CD4-positive, alpha-beta memory T cell (primary cell): ENCODE data around the gene SUGP1. TPM values are rescaled to one million over a fixed set of nuclear protein-coding genes. Genes with fewer than 3 reads are reported as not detected.

Experiments used
- CTCF ChIA-PET: fragments of 350-600 bp; sonication (Branson Sonifier 250); formaldehyde crosslinking; loops from one replicate; lab custom pipeline; 2021; ENCODE audit warnings: inconsistent platforms; ENCODE audit not compliant: partially characterized antibody; lab: Charles Lee
- POLR2A ChIA-PET: fragments of 350-600 bp; sonication (Branson Sonifier 250); formaldehyde crosslinking; loops from one replicate; lab custom pipeline; 2021; ENCODE audit not compliant: partially characterized antibody; lab: Charles Lee
- DNase-seq, 5 donors: peaks; one replicate each; pipeline versions ENCODE4 v3.0.0 to v3.0.0-alpha.2; 2020 to 2022; ENCODE audit warnings: mixed read lengths in 1 of 5
- H3K27ac ChIP-seq: one replicate; pipeline ENCODE4 v1.7.0; 2013; ENCODE audit warnings: low read depth, low read length
- H3K27me3 ChIP-seq: 2 replicates; pipeline ENCODE4 v1.7.0; 2013; ENCODE audit warnings: mild to moderate bottlenecking, low read length, moderate library complexity; ENCODE audit not compliant: insufficient read depth
- H3K36me3 ChIP-seq: 2 replicates; pipeline ENCODE4 v1.7.0; 2013; ENCODE audit warnings: mild to moderate bottlenecking, low read length, moderate library complexity; ENCODE audit not compliant: insufficient read depth
- H3K4me1 ChIP-seq: 2 replicates; pipeline ENCODE4 v1.7.0; 2013; ENCODE audit warnings: mild to moderate bottlenecking, low read length, moderate library complexity; ENCODE audit not compliant: insufficient read depth
- H3K4me3 ChIP-seq, 2 donors: one replicate each; pipeline ENCODE4 v1.7.0; 2013; ENCODE audit warnings: low read length in 2 of 2, mild to moderate bottlenecking in 1 of 2
- H3K9me3 ChIP-seq, 2 donors: one replicate each; pipeline ENCODE4 v1.7.0; 2013; ENCODE audit warnings: low read length in 2 of 2, control low read depth in 1 of 2; ENCODE audit not compliant: control insufficient read depth in 1 of 2
- H3K27ac Mint-ChIP-seq, 7 donors: one replicate each; pipeline ENCODE4 v1.8.0; 2020 to 2021; ENCODE audit warnings: mixed read lengths in 7 of 7, mild to moderate bottlenecking in 6 of 7, inconsistent platforms in 3 of 7, moderate library complexity in 3 of 7
- H3K27me3 Mint-ChIP-seq, 2 donors: one replicate each; pipeline ENCODE4 v1.8.0; 2020 to 2021; ENCODE audit warnings: mixed read lengths in 2 of 2
- H3K36me3 Mint-ChIP-seq, 2 donors: one replicate each; pipeline ENCODE4 v1.8.0; 2020 to 2021; ENCODE audit warnings: mixed read lengths in 2 of 2, inconsistent platforms in 1 of 2, mild to moderate bottlenecking in 1 of 2
- H3K4me1 Mint-ChIP-seq, 4 donors: one replicate each; pipeline ENCODE4 v1.8.0; 2020 to 2021; ENCODE audit warnings: mixed read lengths in 4 of 4, mild to moderate bottlenecking in 1 of 4
- H3K4me3 Mint-ChIP-seq, 8 donors: one replicate each; pipeline ENCODE4 v1.8.0; 2020 to 2021; ENCODE audit warnings: mixed read lengths in 8 of 8, mild to moderate bottlenecking in 7 of 8, moderate library complexity in 6 of 8, inconsistent platforms in 3 of 8
- H3K9me3 Mint-ChIP-seq, 8 donors: one replicate each; pipeline ENCODE4 v1.8.0; 2020 to 2021; ENCODE audit warnings: mixed read lengths in 8 of 8, mild to moderate bottlenecking in 5 of 8, inconsistent platforms in 3 of 8, moderate library complexity in 1 of 8
- intact Hi-C: fragments of 100-400 bp; cut with micrococcal nuclease; formaldehyde crosslinking; loops from one replicate; pipeline ENCODE4 v1.15.1; 2023
- polyA plus RNA-seq, 2 donors: library from polyadenylated mRNA; unstranded; fragments of 300-500 nt; fragmentation: Illumina TruSeq; gene quantifications; one replicate each; pipeline ENCODE4 v1.2.3, GENCODE V29; 2021
- total RNA-seq, 2 experiments: library from RNA; stranded (reverse); gene quantifications; one replicate each; pipeline ENCODE4 v1.2.3, GENCODE V29; 2021

The SUGP1 gene
- total and polyA plus RNA-seq, 4 experiments from 2014 or later, result 18.3 to 97.5 (median 59.5) TPM

- Histone ChIP-seq H3K4me3 (no peak overlapping the region), H3K36me3 (peaks cover 46% of the 10 kb centered on the region), H3K9me3 (no peaks in the 10 kb centered on the region), H3K4me1 (peaks cover 2% of the 10 kb centered on the region), H3K27ac (no peak overlapping the region), H3K27me3 (no peaks in the 10 kb centered on the region)
- peaks cover 30 to 48% of the 10 kb centered on the region in 2 donors for H3K36me3 Mint-ChIP-seq
- peak overlapping the region in 2 of 7 donors; percentile 35 to 41 for H3K27ac Mint-ChIP-seq
- POLR2A ChIA-PET, result interaction anchor here (1.1 kb wide), 1 partner anchor 51 kb away, joined by 4 read pairs; no protein-coding TSS in a partner anchor
- no peaks in the 10 kb centered on the region for H3K27me3 Mint-ChIP-seq
- CTCF ChIA-PET, result interaction anchor here (0.6 to 1.3 kb wide), 4 partner anchors 8 to 27 kb away, joined by 3 to 4 read pairs (median 4); no protein-coding TSS in a partner anchor
- intact Hi-C loops, result no loop called here
- peaks cover under 1 to 9% (median 4%) of the 10 kb centered on the region in 4 donors for H3K4me1 Mint-ChIP-seq
- H3K9me3 Mint-ChIP-seq, result no peaks in the 10 kb centered on the region
- H3K4me3 Mint-ChIP-seq, result no peak overlapping the region
- no peak for DNase-seq
Measured at GRCh38 chr19:19334063-19334988, 14.0 kb upstream of the SUGP1 start.

GRCh38 chr19:19329126-19329525 is 8.8 kb upstream of the SUGP1 start:
- intact Hi-C loops, result no loop called here
- ChIA-PET POLR2A (no interaction called here), CTCF (no interaction called here)
- Mint-ChIP-seq H3K4me3 (peak overlapping the region in 3 of 8 donors; percentile 6 to 52 (median 28)), H3K36me3 (peaks cover 32 to 52% of the 10 kb centered on the region in 2 donors), H3K27me3 (no peaks in the 10 kb centered on the region), H3K27ac (peak overlapping the region in 6 of 7 donors; percentile 14 to 87 (median 76)), H3K4me1 (peaks cover 23 to 35% (median 30%) of the 10 kb centered on the region in 4 donors), H3K9me3 (no peaks in the 10 kb centered on the region)
- H3K9me3 ChIP-seq, result no peaks in the 10 kb centered on the region
- no peak overlapping the region for H3K4me3 ChIP-seq
- no peak for DNase-seq
- H3K27me3 ChIP-seq, result no peaks in the 10 kb centered on the region
- peaks cover 15% of the 10 kb centered on the region for H3K4me1 ChIP-seq
- H3K36me3 ChIP-seq, result peaks cover 26% of the 10 kb centered on the region
- no peak overlapping the region for H3K27ac ChIP-seq

- Mint-ChIP-seq H3K27ac (peak overlapping the region in 1 of 7 donors; percentile 27), H3K27me3 (no peaks in the 10 kb centered on the region), H3K9me3 (no peaks in the 10 kb centered on the region), H3K4me1 (peaks cover 30 to 49% (median 36%) of the 10 kb centered on the region in 4 donors), H3K4me3 (no peak overlapping the region), H3K36me3 (peaks cover 39 to 50% of the 10 kb centered on the region in 2 donors)
- peaks cover 29% of the 10 kb centered on the region for H3K4me1 ChIP-seq
- no peaks in the 10 kb centered on the region for H3K27me3 ChIP-seq
- peaks cover 32% of the 10 kb centered on the region for H3K36me3 ChIP-seq
- DNase-seq, result no peak
- H3K27ac ChIP-seq, result no peak overlapping the region
- ChIA-PET CTCF (no interaction called here), POLR2A (no interaction called here)
- no peak overlapping the region for H3K4me3 ChIP-seq
- intact Hi-C loops, result no loop called here
- no peaks in the 10 kb centered on the region for H3K9me3 ChIP-seq
Measured at GRCh38 chr19:19327672-19328071, 7.4 kb upstream of the SUGP1 start.

- peak overlapping the region; percentile 19 for H3K27ac ChIP-seq
- H3K36me3 ChIP-seq, result peaks cover 19% of the 10 kb centered on the region
- H3K4me3 ChIP-seq, result no peak overlapping the region
- ChIA-PET CTCF (interaction anchor here (0.6 kb wide), 1 partner anchor 9 kb away, joined by 3 read pairs; no protein-coding TSS in a partner anchor), POLR2A (no interaction called here)
- Mint-ChIP-seq H3K27ac (peak overlapping the region in 5 of 7 donors; percentile 19 to 56 (median 42)), H3K4me3 (peak overlapping the region in 6 of 8 donors; percentile 26 to 67 (median 48)), H3K9me3 (no peaks in the 10 kb centered on the region), H3K27me3 (no peaks in the 10 kb centered on the region), H3K4me1 (peaks cover 31 to 67% (median 49%) of the 10 kb centered on the region in 4 donors), H3K36me3 (peaks cover 31 to 42% of the 10 kb centered on the region in 2 donors)
- H3K27me3 ChIP-seq, result no peaks in the 10 kb centered on the region
- DNase-seq, result no peak
- H3K9me3 ChIP-seq, result no peaks in the 10 kb centered on the region
- intact Hi-C loops, result loop anchor here (5.0 kb wide), 2 partner anchors 38 to 187 kb away; partner anchors contain the start of gene TMEM161A
- H3K4me1 ChIP-seq, result peaks cover 49% of the 10 kb centered on the region
Measured at GRCh38 chr19:19324059-19324770, 3.9 kb upstream of the SUGP1 start.

GRCh38 chr19:19321141-19321577 is 850 bp upstream of the SUGP1 start:
- Histone ChIP-seq H3K4me1 (peaks cover 49% of the 10 kb centered on the region), H3K9me3 (no peaks in the 10 kb centered on the region), H3K27ac (peak overlapping the region; percentile 97), H3K36me3 (peaks cover 18% of the 10 kb centered on the region), H3K27me3 (no peaks in the 10 kb centered on the region), H3K4me3 (peak overlapping the region; percentile 96 to 98)
- DNase-seq, result no peak
- intact Hi-C loops, result loop anchor here (5.0 kb wide), 2 partner anchors 41 to 184 kb away; partner anchors contain the start of gene TMEM161A
- peaks cover 27 to 69% (median 46%) of the 10 kb centered on the region in 4 donors for H3K4me1 Mint-ChIP-seq
- peaks cover 28 to 32% of the 10 kb centered on the region in 2 donors for H3K36me3 Mint-ChIP-seq
- H3K4me3 Mint-ChIP-seq, result peak overlapping the region; percentile 93 to 100 (median 99)
- CTCF ChIA-PET, result interaction anchor here (0.8 to 1.3 kb wide), 4 partner anchors 66 to 169 kb away, joined by 3 to 5 read pairs (median 3); partner anchors contain the start of gene GATAD2A
- no peaks in the 10 kb centered on the region for H3K9me3 Mint-ChIP-seq
- peak overlapping the region; percentile 84 to 100 (median 94) for H3K27ac Mint-ChIP-seq
- POLR2A ChIA-PET, result interaction anchor here (1.0 to 1.6 kb wide), 4 partner anchors 12 to 168 kb away, joined by 3 to 9 read pairs (median 4); no protein-coding TSS in a partner anchor
- no peaks in the 10 kb centered on the region for H3K27me3 Mint-ChIP-seq

GRCh38 chr19:19319732-19320360 is 463 bp downstream of the SUGP1 start:
- Histone ChIP-seq H3K4me3 (peak overlapping the region; percentile 96 to 98), H3K9me3 (no peaks in the 10 kb centered on the region), H3K36me3 (peaks cover 22% of the 10 kb centered on the region), H3K4me1 (peaks cover 49% of the 10 kb centered on the region), H3K27me3 (no peaks in the 10 kb centered on the region), H3K27ac (peak overlapping the region; percentile 97)
- Mint-ChIP-seq H3K27me3 (no peaks in the 10 kb centered on the region), H3K9me3 (no peaks in the 10 kb centered on the region), H3K4me1 (peaks cover 23 to 67% (median 40%) of the 10 kb centered on the region in 4 donors), H3K27ac (peak overlapping the region; percentile 94 to 100 (median 100)), H3K4me3 (peak overlapping the region; percentile 93 to 100 (median 99)), H3K36me3 (peaks cover 21 to 33% of the 10 kb centered on the region in 2 donors)
- no peak for DNase-seq
- CTCF ChIA-PET, result no interaction called here
- intact Hi-C loops, result loop anchor here (1.0 to 5.0 kb wide), 8 partner anchors 42 to 196 kb away; partner anchors contain the start of genes BORCS8, GATAD2A, NDUFA13 and NR2C2AP
- POLR2A ChIA-PET, result no interaction called here
